WTC11 (cell line): ENCODE measurements around the gene CYP19A1. TPM values are rescaled to one million over a fixed set of nuclear protein-coding genes. Genes with fewer than 3 reads are reported as not detected.

ENCODE experiments used
- ATAC-seq: fragments of 200-7000 bp; cut with Tn5 transposase; 2 replicates; pipeline ENCODE4 v1.10.0; 2021; ENCODE audit warnings: mild to moderate bottlenecking, moderate library complexity
- CTCF ChIA-PET: fragments of 300-600 bp; sonication (Branson Sonifier 250); formaldehyde crosslinking; loops from one replicate; lab custom pipeline; 2021; ENCODE audit warnings: antibody characterized with exemption; lab: Charles Lee
- POLR2A ChIA-PET: fragments of 350-600 bp; sonication (Branson Sonifier 250); formaldehyde crosslinking; loops from one replicate; lab custom pipeline; 2021; ENCODE audit warnings: antibody characterized with exemption; lab: Charles Lee
- DNase-seq: peaks from one replicate; pipeline ENCODE4 v3.0.0; 2021; ENCODE audit warnings: low spot score
- H3K27ac Mint-ChIP-seq: 2 replicates; pipeline ENCODE4 v1.8.0; 2021; ENCODE audit warnings: mixed read lengths
- H3K27me3 Mint-ChIP-seq: 2 replicates; pipeline ENCODE4 v1.8.0; 2021; ENCODE audit warnings: low read depth, mild to moderate bottlenecking, moderate library complexity, mixed read lengths
- H3K36me3 Mint-ChIP-seq: 2 replicates; pipeline ENCODE4 v1.8.0; 2021; ENCODE audit warnings: mixed read lengths
- H3K4me1 Mint-ChIP-seq: 2 replicates; pipeline ENCODE4 v1.8.0; 2022; ENCODE audit warnings: mixed read lengths
- H3K4me3 Mint-ChIP-seq: 2 replicates; pipeline ENCODE4 v1.8.0; 2021; ENCODE audit warnings: mild to moderate bottlenecking, moderate library complexity, mixed read lengths
- H3K9me3 Mint-ChIP-seq: 2 replicates; pipeline ENCODE4 v1.8.0; 2021; ENCODE audit warnings: mixed read lengths
- GRHL2 ChIP-seq: fragments of 250-450 bp; sonication (Bioruptor Pico); IDR thresholded peaks from 2 replicates; pipeline ENCODE4 v1.8.0; 2022; ENCODE audit warnings: mild to moderate bottlenecking, moderate library complexity; ENCODE audit not compliant: insufficient replicate concordance, severe bottlenecking
- HMGA2 ChIP-seq: fragments of 250-450 bp; sonication (Bioruptor Pico); IDR thresholded peaks from 2 replicates; pipeline ENCODE4 v1.4.0; 2021; ENCODE audit warnings: mild to moderate bottlenecking, moderate library complexity
- HMGXB4 ChIP-seq: sonication (generic); formaldehyde crosslinking; IDR thresholded peaks from 2 replicates; pipeline ENCODE4 v1.8.1; 2023; ENCODE audit warnings: mild to moderate bottlenecking, moderate library complexity, missing genetic modification reagents
- IRF2 ChIP-seq: sonication (generic); formaldehyde crosslinking; IDR thresholded peaks from 2 replicates; pipeline ENCODE4 v1.8.0; 2022; ENCODE audit warnings: low read depth, missing genetic modification reagents, borderline replicate concordance
- KAT7 ChIP-seq: sonication (generic); formaldehyde crosslinking; IDR thresholded peaks from 2 replicates; pipeline ENCODE4 v1.8.1; 2023; ENCODE audit warnings: missing genetic modification reagents, mild to moderate bottlenecking, borderline replicate concordance
- MAX ChIP-seq: sonication (generic); formaldehyde crosslinking; IDR thresholded peaks from 2 replicates; pipeline ENCODE4 v1.8.0; 2022; ENCODE audit warnings: mild to moderate bottlenecking, missing genetic modification reagents
- NFE2L1 ChIP-seq: sonication (generic); formaldehyde crosslinking; IDR thresholded peaks from 2 replicates; pipeline ENCODE4 v1.8.1; 2023; ENCODE audit warnings: missing genetic modification reagents
- NR3C1 ChIP-seq: sonication (generic); formaldehyde crosslinking; conservative IDR thresholded peaks from 2 replicates; pipeline ENCODE4 v1.8.1; 2023; ENCODE audit warnings: low read depth, mild to moderate bottlenecking, missing genetic modification reagents
- PREB ChIP-seq: sonication (generic); formaldehyde crosslinking; IDR thresholded peaks from 2 replicates; pipeline ENCODE4 v1.8.1; 2022; ENCODE audit warnings: mild to moderate bottlenecking, missing genetic modification reagents, moderate library complexity, borderline replicate concordance
- PRRX2 ChIP-seq: fragments of 250-450 bp; sonication (Bioruptor Pico); IDR thresholded peaks from 2 replicates; pipeline ENCODE4 v1.8.0; 2021; ENCODE audit warnings: mild to moderate bottlenecking
- RELA ChIP-seq: sonication (generic); formaldehyde crosslinking; IDR thresholded peaks from 2 replicates; pipeline ENCODE4 v1.8.1; 2022; ENCODE audit warnings: missing genetic modification reagents, mild to moderate bottlenecking, borderline replicate concordance
- TEAD1 ChIP-seq: sonication (generic); formaldehyde crosslinking; IDR thresholded peaks from 2 replicates; pipeline ENCODE4 v1.8.0; 2022; ENCODE audit warnings: mild to moderate bottlenecking, missing genetic modification reagents
- TP53 ChIP-seq: sonication (generic); formaldehyde crosslinking; IDR thresholded peaks from 2 replicates; pipeline ENCODE4 v1.8.1; 2023; ENCODE audit warnings: mild to moderate bottlenecking, missing genetic modification reagents
- USF2 ChIP-seq: sonication (generic); formaldehyde crosslinking; IDR thresholded peaks from 2 replicates; pipeline ENCODE4 v1.8.1; 2023; ENCODE audit warnings: mild to moderate bottlenecking, missing genetic modification reagents, moderate library complexity
- ZBTB43 ChIP-seq: sonication (generic); formaldehyde crosslinking; IDR thresholded peaks from 2 replicates; pipeline ENCODE4 v1.8.1; 2023; ENCODE audit warnings: mild to moderate bottlenecking, missing genetic modification reagents
- ZNF138 ChIP-seq: sonication (generic); formaldehyde crosslinking; conservative IDR thresholded peaks from 2 replicates; pipeline ENCODE4 v1.8.1; 2022; ENCODE audit warnings: mild to moderate bottlenecking, moderate library complexity, missing genetic modification reagents
- total RNA-seq: library from RNA; stranded (reverse); gene quantifications from 3 replicates; pipeline ENCODE4 v1.2.3, GENCODE V29; 2021

The CYP19A1 gene
- total RNA-seq, 1 experiment from 2014 or later, result not detected

- TF ChIP-seq ZBTB43 (CRISPR knock-in tag), result no peak
- TF ChIP-seq GRHL2 (CRISPR knock-in tag), result no peak
- TF ChIP-seq TEAD1 (CRISPR knock-in tag), result no peak
- TF ChIP-seq USF2 (CRISPR knock-in tag), result no peak
- TF ChIP-seq, all 79 proteins: peak for 0
Measured at GRCh38 chr15:51274956-51275355, 63.4 kb downstream of the CYP19A1 start (continued).

GRCh38 chr15:51270706-51271105 is 67.7 kb downstream of the CYP19A1 start:
- POLR2A ChIA-PET, result no interaction called here
- TF ChIP-seq HMGXB4 (CRISPR knock-in tag) (no peak), PREB (CRISPR knock-in tag) (no peak), ZNF138 (CRISPR knock-in tag) (no peak), NFE2L1 (CRISPR knock-in tag) (no peak), IRF2 (no peak), HMGA2 (no peak), NR3C1 (CRISPR knock-in tag) (no peak), TP53 (CRISPR knock-in tag) (no peak), MAX (CRISPR knock-in tag) (no peak), KAT7 (no peak), RELA (CRISPR knock-in tag) (no peak)

GRCh38 chr15:51269496-51269895 is 68.9 kb downstream of the CYP19A1 start:
- CTCF ChIA-PET, result interaction anchor here (0.9 to 1.2 kb wide), 2 partner anchors 12 to 40 kb away, joined by 3 to 4 read pairs; no protein-coding TSS in a partner anchor
- Mint-ChIP-seq H3K27ac (no peak overlapping the region; the same call in 1 of the 2 replicates), H3K36me3 (no peaks in the 10 kb centered on the region), H3K9me3 (no peaks in the 10 kb centered on the region)
- no peak for ATAC-seq
- no peak for TF ChIP-seq TEAD1 (CRISPR knock-in tag)
- no peak for TF ChIP-seq PREB (CRISPR knock-in tag)
- no peak for TF ChIP-seq PRRX2 (CRISPR knock-in tag)
- TF ChIP-seq, all 79 proteins: peak for 0
- Mint-ChIP-seq H3K27me3 (peaks cover 6% of the 10 kb centered on the region), H3K4me1 (peaks cover 9% of the 10 kb centered on the region), H3K4me3 (no peak overlapping the region)
- DNase-seq, result no peak
- POLR2A ChIA-PET, result no interaction called here

More at GRCh38 chr15:51270706-51271105, 67.7 kb downstream of the CYP19A1 start:
- no peaks in the 10 kb centered on the region for H3K9me3 Mint-ChIP-seq
- H3K4me3 Mint-ChIP-seq, result no peak overlapping the region
- no peak overlapping the region for H3K27ac Mint-ChIP-seq
- CTCF ChIA-PET, result no interaction called here
- H3K36me3 Mint-ChIP-seq, result no peaks in the 10 kb centered on the region
- ATAC-seq (no peak), DNase-seq (no peak)
- H3K4me1 Mint-ChIP-seq, result peaks cover 9% of the 10 kb centered on the region
- H3K27me3 Mint-ChIP-seq, result peaks cover 6% of the 10 kb centered on the region
